K562 (cell line): ENCODE measurements around the gene AIFM3. TPM values are rescaled to one million over a fixed set of nuclear protein-coding genes. Genes with fewer than 3 reads are reported as not detected.

Experiments used
- ATAC-seq: fragments of 200-7000 bp; cut with Tn5 transposase; 3 replicates; pipeline ENCODE4 v1.9.1; 2020; ENCODE audit warnings: moderate library complexity
- BruUV-seq: library from RNA; stranded (reverse); fragments of 400-500 nt; replicated peaks from 2 replicates; lab custom pipeline; 2021; lab: Mats Ljungman, UMichigan
- CTCF ChIA-PET: fragments of 300-600 bp; formaldehyde crosslinking; extraction: SDS; loops from one replicate; lab custom pipeline; 2021; ENCODE audit warnings: low intra/inter-chr PET ratio; lab: Yijun Ruan, JAX
- POLR2A ChIA-PET: fragments of 300-600, 350-650 bp; sonication (Branson Sonifier 250); formaldehyde crosslinking; extraction: SDS; loops from one replicate; lab custom pipeline; 2021; ENCODE audit warnings: antibody characterized with exemption, inconsistent platforms; lab: Yijun Ruan, JAX
- DNase-seq, 4 experiments: peaks; one replicate each; pipeline versions ENCODE4 v3.0.0 to v3.0.0-alpha.2; 2011 to 2018; ENCODE audit warnings: low spot score in 3 of 4, mixed read lengths in 3 of 4; ENCODE audit errors: extremely low read depth in 1 of 4
- FAIRE-seq: peaks from 2 replicates; lab custom pipeline; 2011; peaks lifted over from hg19 to GRCh38; lab: Jason Lieb, UNC
- H2AFZ ChIP-seq: 2 replicates; pipeline ENCODE4 v1.6.0; 2011; ENCODE audit warnings: low read depth, low read length, control low read depth, inconsistent platforms
- H3K27ac ChIP-seq: fragments of 200-600 bp; 3 replicates; pipeline ENCODE4 v1.8.0; 2011; ENCODE audit warnings: low read depth, mild to moderate bottlenecking, control low read depth, inconsistent platforms, low read length, moderate library complexity, mixed read lengths; ENCODE audit errors: extremely low read depth
- H3K27me3 ChIP-seq, 2 experiments: fragments of 300-600 bp in 1 of 2; 2 replicates in 1 of 2; 3 replicates in 1 of 2; pipeline versions ENCODE4 v1.6.0 to v1.8.0; 2011; ENCODE audit warnings: inconsistent platforms in 2 of 2, low read length in 2 of 2, mild to moderate bottlenecking in 1 of 2, mixed read lengths in 1 of 2, moderate library complexity in 1 of 2; ENCODE audit not compliant: control insufficient read depth in 2 of 2, insufficient read depth in 2 of 2
- H3K36me3 ChIP-seq: fragments of 300-600 bp; 3 replicates; pipeline ENCODE4 v1.8.0; 2011; ENCODE audit warnings: mild to moderate bottlenecking, low read length, inconsistent platforms; ENCODE audit not compliant: control insufficient read depth, insufficient read depth
- H3K4me1 ChIP-seq, 2 experiments: fragments of 200-600 bp in 1 of 2; replicated peaks in 1 of 2; 2 replicates in 1 of 2; 3 replicates in 1 of 2; pipeline versions ENCODE4 v1.5.1 to v1.8.0; 2011; ENCODE audit warnings: inconsistent platforms in 2 of 2, low read length in 2 of 2, mild to moderate bottlenecking in 1 of 2, mixed read lengths in 1 of 2, moderate library complexity in 1 of 2; ENCODE audit not compliant: control insufficient read depth in 2 of 2, insufficient read depth in 2 of 2
- H3K4me2 ChIP-seq: 2 replicates; pipeline ENCODE4 v1.6.1; 2011; ENCODE audit warnings: low read length, control low read depth, inconsistent platforms, mixed read lengths; ENCODE audit not compliant: insufficient read depth
- H3K4me3 ChIP-seq: fragments of 200-600 bp; sonication (generic), shearing (Covaris generic); 2 replicates; pipeline ENCODE4 v1.5.1; 2016; ENCODE audit warnings: control low read depth, inconsistent platforms
- H3K79me2 ChIP-seq: fragments of 200-600 bp; 3 replicates; pipeline ENCODE4 v1.8.0; 2011; ENCODE audit warnings: low read length, inconsistent platforms; ENCODE audit not compliant: control insufficient read depth, insufficient read depth
- H3K9ac ChIP-seq, 2 experiments: 2 replicates each; pipeline versions ENCODE4 v1.6.0 to v1.6.1; 2011; ENCODE audit warnings: low read depth in 2 of 2, low read length in 2 of 2, control low read depth in 1 of 2, inconsistent platforms in 1 of 2, mild to moderate bottlenecking in 1 of 2, mixed read lengths in 1 of 2; ENCODE audit not compliant: insufficient read depth in 1 of 2
- H3K9me1 ChIP-seq: one replicate; pipeline ENCODE4 v1.6.0; 2011; ENCODE audit warnings: inconsistent platforms, mild to moderate bottlenecking, low read length, moderate library complexity; ENCODE audit not compliant: control insufficient read depth, insufficient read depth
- H3K9me3 ChIP-seq: replicated peaks from 2 replicates; pipeline ENCODE4 v1.5.1; 2011; ENCODE audit warnings: low read depth, low read length, inconsistent platforms; ENCODE audit not compliant: control insufficient read depth, insufficient read depth
- H4K20me1 ChIP-seq: replicated peaks from 2 replicates; pipeline ENCODE4 v1.6.1; 2011; ENCODE audit warnings: low read length, inconsistent platforms, mixed read lengths; ENCODE audit not compliant: control insufficient read depth, insufficient read depth
- ERF ChIP-seq: fragments of 450-650 bp; formaldehyde crosslinking; IDR thresholded peaks from 2 replicates; pipeline ENCODE4 v1.4.0; 2020; ENCODE audit warnings: mild to moderate bottlenecking, mixed read lengths
- ETV5 ChIP-seq: sonication (generic); formaldehyde crosslinking; IDR thresholded peaks from 2 replicates; pipeline ENCODE4 v1.4.0; 2020; ENCODE audit warnings: low read depth, mild to moderate bottlenecking, missing genetic modification reagents
- FOXM1 ChIP-seq, 2 experiments: fragments of 450-650 bp in 1 of 2; sonication (generic) in 1 of 2; formaldehyde crosslinking in 1 of 2; IDR thresholded peaks; 2 replicates each; pipeline versions ENCODE4 v1.6.1 to v1.9.0; 2017 to 2022; ENCODE audit warnings: low read depth in 2 of 2, mild to moderate bottlenecking in 2 of 2, missing genetic modification reagents in 1 of 2, moderate library complexity in 1 of 2
- HDAC2 ChIP-seq: fragments of 450-650 bp; IDR thresholded peaks from 2 replicates; pipeline ENCODE4 v1.6.1; 2016; ENCODE audit warnings: mild to moderate bottlenecking
- NFATC3 ChIP-seq: fragments of 450-650 bp; IDR thresholded peaks from 2 replicates; pipeline ENCODE4 v1.6.1; 2017; ENCODE audit warnings: mild to moderate bottlenecking
- POLR2A ChIP-seq: fragments of 450-650 bp; conservative IDR thresholded peaks from 2 replicates; pipeline ENCODE4 v1.6.1; 2016
- POLR2B ChIP-seq: fragments of 450-650 bp; IDR thresholded peaks from 2 replicates; pipeline ENCODE4 v1.6.1; 2018; ENCODE audit warnings: low read depth; ENCODE audit not compliant: partially characterized antibody
- RBM39 ChIP-seq: fragments of 200-400 bp; formaldehyde crosslinking; optimal IDR thresholded peaks from 2 replicates; pipeline ENCODE3; 2018; ENCODE audit warnings: low read depth, low read length
- SPI1 ChIP-seq: IDR thresholded peaks from 2 replicates; pipeline ENCODE4 v1.6.1; 2011; ENCODE audit warnings: low read depth, low read length, control low read depth, borderline replicate concordance
- TAF15 ChIP-seq: fragments of 200-400 bp; formaldehyde crosslinking; IDR thresholded peaks from 2 replicates; pipeline ENCODE4 v1.6.1; 2017; ENCODE audit warnings: mild to moderate bottlenecking, low read depth, low read length, moderate library complexity
- TRIM25 ChIP-seq: fragments of 450-650 bp; IDR thresholded peaks from 2 replicates; pipeline ENCODE4 v1.7.0; 2016; ENCODE audit warnings: borderline replicate concordance
- XRCC3 ChIP-seq: fragments of 450-650 bp; IDR thresholded peaks from 2 replicates; pipeline ENCODE4 v1.6.1; 2017; ENCODE audit warnings: mild to moderate bottlenecking, moderate library complexity
- ZNF280B ChIP-seq: fragments of 250-450 bp; sonication (Bioruptor Pico); IDR thresholded peaks from 2 replicates; pipeline ENCODE4 v1.5.1; 2021; ENCODE audit warnings: mild to moderate bottlenecking
- ZNF589 ChIP-seq: fragments of 200-800 bp; sonication (Bioruptor generic); IDR thresholded peaks from 2 replicates; pipeline ENCODE4 v1.6.1; 2016; ENCODE audit warnings: low read depth, missing genetic modification characterization, missing compliant biosample characterization
- WGBS: fragments of 100-300 bp; shearing (Covaris generic); methylation state at CpG from one replicate; pipeline ENCODE4 v1.1.6; 2016; ENCODE audit warnings: low coverage, mixed read lengths; ENCODE audit not compliant: insufficient coverage; ENCODE audit errors: missing lambda C conversion rate; 5-methylcytosine and 5-hydroxymethylcytosine counted together
- in situ Hi-C: fragments of 300-500 bp; cut with MboI; formaldehyde crosslinking; loops from 4 replicates; pipeline ENCODE4 v1.15.0; 2018; ENCODE audit warnings: inconsistent platforms, mixed read lengths
- intact Hi-C: fragments of 100-400 bp; cut with micrococcal nuclease; formaldehyde crosslinking; loops from 2 replicates; pipeline ENCODE4 v1.14.2; 2022
- polyA plus RNA-seq, 8 experiments: library from polyadenylated mRNA; depleted of rRNA in 4 of 8; stranded (reverse) in 5 of 8; unstranded in 3 of 8; fragments of >200 nt; fragmentation: Nextera tagmentation in 2 of 8; fragmentation: Illumina TruSeq in 1 of 8; extraction: Ambion mirVana in 2 of 8; extraction: Trizol in 1 of 8; gene quantifications; 2 replicates each; pipeline versions ENCODE4 v1.2.1 to v1.2.3, GENCODE V29; 2011 to 2014; ENCODE audit warnings: inconsistent platforms in 1 of 8, missing spikeins in 1 of 8
- total RNA-seq, 7 experiments: library from RNA; depleted of rRNA in 6 of 7; stranded (reverse); fragments of >200 nt in 6 of 7; fragmentation: Illumina TruSeq in 2 of 7; extraction: Trizol in 2 of 7; gene quantifications; 2 replicates each; pipeline versions ENCODE4 v1.2.1 to v1.2.3, GENCODE V29; 2011 to 2021; ENCODE audit warnings: low replicate concordance in 1 of 7
- TF ChIP-seq, protein P1 (sequence below): fragments of 250-450 bp; sonication (Bioruptor Pico); IDR thresholded peaks from 2 replicates; pipeline ENCODE4 v1.5.0; 2021; ENCODE audit warnings: mild to moderate bottlenecking, moderate library complexity
- TF ChIP-seq, protein P2 (sequence below): sonication (generic); formaldehyde crosslinking; IDR thresholded peaks from 2 replicates; pipeline ENCODE4 v1.9.0; 2022; ENCODE audit warnings: mild to moderate bottlenecking, missing genetic modification reagents

The AIFM3 gene
- total and polyA plus RNA-seq, 9 of the 15 experiments (the other 6 are each of a cell fraction or from before 2014, with no cell fraction given) = 0.03 to 0.20 (median 0.07) TPM; not detected in 1

- H4K20me1 ChIP-seq = peaks cover 12% of the 10 kb centered on the region
- peak; percentile 91 for ATAC-seq
- H2AFZ ChIP-seq = peak overlapping the region; percentile 91
- CTCF ChIA-PET = interaction anchor here (0.8 to 1.2 kb wide), 2 partner anchors 13 to 129 kb away, joined by 3 read pairs; partner anchors contain the start of gene THAP7
- DNase-seq = peak; percentile 100
- H3K27me3 ChIP-seq = no peaks in the 10 kb centered on the region; a peak in 1 of 5 replicates
- H3K4me2 ChIP-seq = peak overlapping the region; percentile 87
- no peaks in the 10 kb centered on the region for H3K36me3 ChIP-seq
- FAIRE-seq = no peak
- intact Hi-C loops (loop anchor here (5.0 kb wide), 1 partner anchor 33 kb away; the partner anchor contains the start of gene LRRC74B), in situ Hi-C loops (no loop called here)
- under 1% methylated on average over 40 of the region's 40 CpGs for WGBS
- BruUV-seq = no TSS peak
- peak overlapping the region; percentile 44 for H3K4me3 ChIP-seq
- peaks cover 26 to 46% of the 10 kb centered on the region in 2 experiments for H3K4me1 ChIP-seq
- H3K9ac ChIP-seq = peak overlapping the region; percentile 52 to 89
- H3K9me3 ChIP-seq = no peaks in the 10 kb centered on the region
- peaks cover 16% of the 10 kb centered on the region; the same call in 2 of the 3 replicates for H3K79me2 ChIP-seq
- H3K9me1 ChIP-seq = peaks cover 7% of the 10 kb centered on the region
- POLR2A ChIA-PET = interaction anchor here (0.6 to 13.9 kb wide), 16 partner anchors 10 to 627 kb away, joined by 3 to 333 read pairs (median 4); partner anchors contain the start of genes LRRC74B, LZTR1, SLC7A4 and THAP7
- peak overlapping the region; percentile 67 for H3K27ac ChIP-seq
- no peak for TF ChIP-seq ZNF280B
- TF ChIP-seq TAF15 = no peak
- TF ChIP-seq ETV5 (CRISPR knock-in tag) = no peak
- TF ChIP-seq, protein P1, sequence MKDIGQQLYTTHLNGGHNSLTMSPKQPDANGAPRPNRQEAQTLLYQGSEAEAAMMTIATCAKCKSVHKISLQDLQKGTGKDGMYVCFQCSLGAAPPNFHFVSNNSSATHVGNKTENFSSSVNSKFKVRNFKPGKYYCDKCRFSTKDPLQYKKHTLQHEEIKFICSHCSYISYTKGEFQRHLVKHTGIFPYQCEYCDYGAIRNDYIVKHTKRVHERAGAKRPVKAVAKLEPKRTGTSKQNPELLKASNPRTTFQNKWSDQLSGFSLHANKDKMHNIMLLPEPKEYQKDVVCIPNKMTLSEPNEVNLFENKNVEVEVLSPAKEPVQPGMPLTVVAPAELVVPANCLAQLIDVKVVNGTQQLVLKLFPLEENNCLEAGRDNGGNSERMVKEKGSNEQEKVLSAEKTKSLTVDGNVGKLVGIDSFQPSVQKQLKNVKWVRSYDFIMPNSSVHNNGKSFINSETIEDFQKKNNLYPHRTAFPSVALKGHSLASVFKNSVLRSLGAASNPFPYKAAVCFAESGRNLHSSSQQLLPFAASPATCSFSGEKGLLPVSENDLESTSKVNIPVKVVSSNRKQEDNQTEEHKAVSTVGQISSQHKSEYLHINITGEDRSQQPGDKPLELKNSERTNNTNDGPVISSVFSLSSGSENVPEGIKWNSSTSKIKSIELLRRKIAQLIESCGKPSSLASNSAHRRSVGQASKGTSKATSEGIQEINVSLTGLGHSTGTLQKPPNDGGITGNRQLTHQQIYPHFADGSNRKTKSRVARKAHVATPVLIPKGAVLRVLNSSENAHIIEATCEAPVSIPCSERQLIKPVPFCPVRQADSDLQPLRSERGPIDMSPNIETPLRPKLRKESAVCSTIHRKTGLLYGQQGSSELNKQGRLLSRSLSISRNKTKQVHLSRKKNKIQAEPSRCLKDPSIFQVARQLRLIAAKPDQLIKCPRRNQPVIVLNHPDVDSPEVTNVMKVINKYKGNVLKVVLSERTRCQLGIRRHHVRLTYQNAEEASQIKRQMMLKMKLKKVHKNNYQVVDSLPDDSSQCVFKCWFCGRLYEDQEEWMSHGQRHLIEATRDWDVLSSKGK (CRISPR knock-in tag) = no peak
- no peak for TF ChIP-seq RBM39
- TF ChIP-seq XRCC3 = no peak
- TF ChIP-seq, protein P2, sequence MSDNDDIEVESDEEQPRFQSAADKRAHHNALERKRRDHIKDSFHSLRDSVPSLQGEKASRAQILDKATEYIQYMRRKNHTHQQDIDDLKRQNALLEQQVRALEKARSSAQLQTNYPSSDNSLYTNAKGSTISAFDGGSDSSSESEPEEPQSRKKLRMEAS (CRISPR knock-in tag) = no peak
- TF ChIP-seq POLR2B = no peak
- TF ChIP-seq NFATC3 = no peak
- TF ChIP-seq TRIM25 = no peak
- no peak for TF ChIP-seq HDAC2
- TF ChIP-seq ZNF589 (CRISPR knock-in tag) = no peak
- no peak for TF ChIP-seq FOXM1 (IDR thresholded peaks at IDR 0.05; ENCODE audit: low read depth)
- no peak for TF ChIP-seq FOXM1 (CRISPR knock-in tag; IDR thresholded peaks at IDR 0.05; ENCODE audit: low read depth)
- TF ChIP-seq POLR2A = no peak
- peak; percentile 97; the same call in 1 of the 2 replicates for TF ChIP-seq ERF (CRISPR knock-in tag)
- TF ChIP-seq SPI1 = no peak; the same call in 1 of the 2 replicates
These were observed 47.2 kb downstream of the AIFM3 start for GRCh38 chr22:21014202-21014725.
